HEK293T (cell line): ENCODE measurements around the gene MFNG.

ENCODE experiments used
- BHLHE40 ChIP-seq: fragments of 450-650 bp; IDR thresholded peaks from 2 replicates; pipeline ENCODE4 v1.6.1; 2016; ENCODE audit warnings: mild to moderate bottlenecking, moderate library complexity, borderline replicate concordance
- FOXA1 ChIP-seq: fragments of 450-650 bp; IDR thresholded peaks from 2 replicates; pipeline ENCODE4 v1.6.1; 2016; ENCODE audit warnings: mild to moderate bottlenecking
- L3MBTL2 ChIP-seq: fragments of 450-650 bp; conservative IDR thresholded peaks from 2 replicates; pipeline ENCODE4 v1.6.1; 2016; ENCODE audit warnings: mild to moderate bottlenecking
- NFRKB ChIP-seq: fragments of 450-650 bp; IDR thresholded peaks from 2 replicates; pipeline ENCODE4 v1.6.1; 2016; ENCODE audit warnings: mild to moderate bottlenecking, moderate library complexity
- SP1 ChIP-seq: fragments of 450-650 bp; IDR thresholded peaks from 2 replicates; pipeline ENCODE4 v1.6.1; 2017
- SUZ12 ChIP-seq: fragments of 450-650 bp; IDR thresholded peaks from 2 replicates; pipeline ENCODE4 v1.6.1; 2016; ENCODE audit warnings: mild to moderate bottlenecking

DNA sequence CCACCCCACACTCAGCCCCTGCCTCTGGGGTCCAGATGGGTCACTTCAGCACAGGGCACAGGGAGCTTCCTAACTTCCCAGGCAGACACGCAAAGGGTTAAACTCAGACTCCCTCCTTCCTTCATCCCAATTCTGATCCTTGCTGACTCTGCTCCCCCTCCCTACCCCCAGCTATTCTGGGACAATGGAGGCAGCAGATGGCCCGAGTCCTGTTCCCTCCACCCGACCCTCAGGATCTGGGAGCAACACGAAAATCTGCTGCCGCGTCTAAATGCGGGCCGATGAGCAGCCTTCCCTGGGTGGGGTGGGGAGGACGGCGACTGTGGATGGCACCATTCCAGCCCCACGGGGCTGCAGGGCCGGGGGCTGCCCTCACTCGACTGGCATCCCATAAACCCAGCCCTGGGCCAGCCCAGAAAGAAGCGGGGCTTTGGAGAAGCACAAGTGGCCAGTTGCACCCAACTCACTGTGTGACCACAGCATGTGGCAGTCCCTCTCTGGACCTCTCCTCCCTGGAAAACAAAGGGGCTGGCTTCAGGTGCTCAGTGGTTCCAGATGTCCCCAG is 18.7 kb downstream of the MFNG start:
- TF ChIP-seq FOXA1 (no peak), L3MBTL2 (no peak), SP1 (no peak), BHLHE40 (no peak), SUZ12 (no peak), NFRKB (no peak)
